Measurements from ENCODE around the gene AP5Z1.

DNA sequence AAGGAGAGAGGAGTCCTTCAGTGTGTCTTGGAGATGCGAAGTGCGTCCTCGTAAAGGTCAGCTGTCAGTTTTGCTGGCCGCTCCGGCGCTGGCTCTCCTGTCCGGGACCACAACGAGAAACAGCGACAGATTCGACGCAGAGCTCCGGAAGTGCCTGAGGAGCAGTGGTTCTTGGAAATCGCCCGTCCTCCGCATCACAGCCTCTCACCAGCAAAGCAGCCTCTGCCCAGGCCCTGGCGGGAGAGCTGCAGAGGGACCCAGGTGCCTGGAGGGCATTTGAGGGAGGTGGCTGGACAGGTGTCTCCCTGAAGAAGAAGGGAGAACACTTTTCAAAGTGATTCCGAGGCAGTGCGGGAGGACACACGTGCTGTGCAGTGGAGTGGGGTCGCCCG is 11.6 kb upstream of the AP5Z1 start:
- TF ChIP-seq CTCF (IDR thresholded peaks at IDR 0.05) (no peak), POLR2A (IDR thresholded peaks at IDR 0.05) (no peak), POLR2AphosphoS5 (IDR thresholded peaks at IDR 0.05; ENCODE audit: insufficient read depth in 1 of 2, low read depth in 1 of 2) (no peak)

Measured in vagina (tissue), 2 donors.